G401.6 (cell line): Measurements from ENCODE around the gene C1QTNF8.

ENCODE experiments used
- FAIRE-seq: peaks from 2 replicates; lab custom pipeline; 2012; peaks lifted over from hg19 to GRCh38; lab: Jason Lieb, UNC

C1QTNF8 gene

DNA sequence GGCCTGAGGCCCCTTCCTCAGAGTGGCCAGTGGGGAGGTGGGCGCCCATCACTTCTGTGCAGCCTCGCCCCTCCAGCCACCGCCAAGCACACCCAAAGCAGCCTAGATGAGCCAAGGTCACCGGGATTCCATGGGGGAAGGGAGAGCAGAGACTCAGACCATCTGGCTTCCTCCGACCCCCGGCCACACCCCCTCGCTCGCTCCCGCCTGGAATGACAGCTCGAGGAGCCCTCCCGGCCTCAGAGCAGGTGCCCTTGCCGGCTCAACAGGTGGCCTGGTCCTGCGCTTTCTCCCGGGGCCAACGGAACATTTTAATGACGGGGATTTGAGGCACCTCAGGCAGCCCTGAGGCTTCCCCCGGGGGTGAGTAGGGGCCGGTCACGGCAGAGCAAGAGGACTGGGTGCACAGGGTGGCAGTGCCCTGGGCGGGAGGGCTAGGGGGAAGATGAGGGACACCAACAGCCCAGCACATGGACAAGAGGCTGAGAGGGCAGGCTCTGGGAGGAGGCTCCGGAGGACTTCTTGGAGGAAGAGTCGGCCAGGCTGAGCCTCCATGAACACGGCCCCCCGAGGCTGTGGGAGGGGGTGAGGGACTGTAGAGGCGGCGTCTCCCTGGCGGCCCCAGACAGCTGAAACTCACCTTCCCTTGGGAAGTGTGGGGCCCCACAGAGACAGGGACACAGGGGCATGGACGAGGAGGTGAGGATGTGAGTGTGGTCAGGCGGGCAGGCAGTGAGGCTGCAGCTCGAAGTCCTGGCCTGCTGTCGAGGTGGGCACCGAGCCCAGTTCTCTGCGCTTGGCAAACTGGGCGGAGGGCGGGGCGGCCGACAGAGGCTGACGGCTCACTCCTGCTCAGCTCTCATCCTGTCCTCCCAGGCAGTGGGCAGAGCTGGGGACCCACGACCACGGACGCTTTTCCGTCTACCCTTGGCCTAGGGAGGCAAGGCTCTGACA, 12.5 kb upstream of the C1QTNF8 start:
- FAIRE-seq: no peak

DNA sequence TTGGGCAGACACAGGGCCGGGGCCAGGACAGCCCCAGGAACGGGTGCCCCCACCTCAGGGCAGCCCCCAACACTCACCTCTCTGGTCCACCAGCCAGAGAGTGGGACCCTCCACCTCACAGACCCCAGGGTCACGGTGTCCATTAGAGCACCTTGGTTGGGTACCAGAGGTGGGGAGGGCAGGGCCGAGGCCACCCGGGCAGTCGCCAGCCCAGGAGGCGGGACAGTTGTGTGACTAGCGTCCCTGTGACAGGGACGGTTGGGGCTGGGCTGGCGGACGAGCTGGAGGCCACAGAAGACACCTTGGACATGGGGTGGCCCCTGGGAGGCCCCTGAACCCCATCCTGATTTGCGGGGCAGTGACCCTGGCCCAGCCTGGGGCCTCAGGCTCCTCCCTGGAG, 11.7 kb upstream of the C1QTNF8 start:
- FAIRE-seq: no peak

DNA sequence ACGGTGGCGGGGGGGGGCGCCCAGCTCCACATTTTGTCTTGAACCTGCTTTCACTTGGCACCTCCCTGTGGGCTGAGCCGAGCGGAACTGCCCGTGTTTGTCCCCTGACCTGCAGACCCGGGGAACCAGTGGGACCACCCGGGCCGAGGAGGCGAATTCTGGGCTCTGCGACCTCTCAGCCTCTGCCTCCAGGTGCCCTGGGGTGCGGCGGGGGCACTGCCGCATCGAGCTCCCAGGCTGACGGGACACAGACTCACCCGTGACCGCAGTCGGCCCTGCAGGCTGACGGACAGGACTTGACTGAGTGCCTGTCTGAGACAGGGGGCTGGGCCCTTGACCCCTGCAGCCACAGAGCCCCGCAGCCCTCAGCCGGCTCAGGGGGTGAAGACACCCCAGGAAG, 11.1 kb upstream of the C1QTNF8 start:
- no peak for FAIRE-seq

DNA sequence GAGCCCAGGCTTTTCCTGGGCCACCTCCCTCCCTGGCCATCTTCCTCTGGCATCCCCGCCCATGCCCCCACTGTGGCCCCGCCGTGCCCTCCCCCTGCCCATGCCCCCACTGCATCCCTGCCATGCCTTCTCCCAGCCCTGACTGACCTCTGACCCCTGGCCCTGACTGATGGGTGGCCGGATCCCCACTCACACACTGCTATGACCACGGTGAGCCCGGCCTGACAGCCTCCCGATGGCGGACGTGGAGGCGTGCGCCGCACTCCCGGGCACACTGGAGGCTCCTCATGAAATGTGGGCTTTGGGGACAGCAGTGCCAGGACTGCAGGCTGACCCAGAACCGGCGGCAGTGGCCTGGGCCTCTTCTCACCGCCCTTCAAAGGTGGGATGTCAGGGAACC, 10.6 kb upstream of the C1QTNF8 start:
- FAIRE-seq: no peak

DNA sequence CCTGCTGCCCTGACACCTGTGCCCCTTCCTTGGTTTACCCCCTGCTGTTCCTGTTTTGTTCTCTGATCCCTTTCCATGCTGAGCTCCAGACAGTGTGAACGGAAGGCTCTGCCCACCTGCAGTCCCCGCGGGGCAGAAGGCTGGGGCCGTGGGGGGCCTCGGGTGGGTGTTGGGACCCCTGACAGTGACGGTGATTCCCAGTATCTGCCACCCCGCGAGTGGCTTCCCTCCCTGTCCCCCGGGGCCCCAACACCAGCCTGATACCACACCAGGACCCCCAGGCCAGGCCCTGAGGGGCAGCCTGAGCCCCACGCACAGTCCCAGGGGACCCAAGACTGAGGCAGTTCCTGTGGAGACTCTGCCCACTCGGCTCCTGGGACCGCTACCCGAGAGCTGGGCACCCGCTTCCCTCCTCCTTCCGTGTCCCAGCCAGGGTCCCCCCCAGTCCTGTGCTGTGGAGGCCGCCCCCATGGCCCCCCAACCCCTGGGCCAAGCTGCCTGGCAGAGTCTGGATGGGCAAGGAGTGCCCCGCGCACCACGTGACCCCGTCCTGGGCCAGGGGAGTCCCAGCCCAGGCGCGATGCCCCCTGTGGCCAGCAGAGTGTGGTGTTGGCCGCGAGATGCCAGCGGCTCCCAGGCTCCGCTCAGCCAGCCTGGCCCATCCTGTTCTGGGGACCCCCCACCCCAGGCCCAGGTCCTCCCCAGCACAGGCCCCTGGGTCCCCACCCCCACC, 10.0 kb upstream of the C1QTNF8 start:
- FAIRE-seq: no peak

DNA sequence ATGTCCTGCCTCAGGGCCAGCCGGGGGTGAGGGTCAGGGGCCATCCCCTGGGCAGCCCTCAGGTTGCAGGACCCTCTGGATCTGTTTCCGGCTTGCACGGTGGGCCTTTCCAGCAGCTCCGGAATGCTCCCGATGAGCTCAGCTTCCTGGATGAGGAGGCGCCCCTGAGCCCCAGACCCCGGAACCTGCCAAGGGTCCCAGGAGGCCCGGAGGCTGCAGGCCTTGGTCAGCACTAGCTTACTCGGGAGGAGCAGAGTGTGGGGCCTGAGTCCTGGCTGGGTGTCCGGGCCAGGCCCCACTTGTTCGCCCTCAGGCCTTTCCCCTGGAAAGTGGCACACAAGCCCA, 7.6 kb upstream of the C1QTNF8 start:
- FAIRE-seq: no peak

DNA sequence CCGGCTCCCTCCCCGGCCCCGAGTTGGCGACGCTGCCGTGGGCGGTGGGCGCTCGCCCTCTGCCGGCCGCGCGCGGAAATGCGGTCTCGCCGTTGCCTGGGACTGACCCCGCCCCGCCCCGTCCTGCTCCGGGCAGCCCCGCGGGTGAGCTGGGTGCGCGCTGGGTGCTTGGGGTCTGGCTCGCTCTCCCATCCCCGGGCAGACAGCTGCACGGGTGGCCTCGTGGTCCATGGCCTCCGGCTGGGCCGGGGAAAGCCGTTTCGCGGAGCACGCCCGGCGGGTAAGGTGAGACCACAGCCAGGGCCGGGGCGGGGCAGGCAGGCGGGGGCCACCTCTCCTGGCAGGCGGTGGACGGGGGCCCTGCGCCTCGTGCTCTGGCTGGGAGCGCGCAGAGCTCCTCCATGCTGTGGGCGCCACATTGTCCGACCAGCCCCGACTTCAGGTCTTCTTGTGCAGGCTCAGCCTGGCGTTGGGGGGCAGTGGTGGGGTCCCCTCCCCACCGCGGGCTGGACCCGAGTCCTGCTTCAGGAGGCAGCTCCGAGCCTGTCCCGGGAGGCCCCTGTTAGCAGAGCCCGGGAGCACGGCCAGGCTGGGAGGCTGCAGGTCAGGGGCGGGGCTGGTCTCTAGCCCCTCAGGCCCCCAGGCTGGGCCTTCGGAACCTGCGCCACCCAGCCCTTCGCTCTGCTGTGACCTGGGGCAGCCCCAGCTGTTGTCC, 7.0 kb upstream of the C1QTNF8 start:
- no peak for FAIRE-seq

DNA sequence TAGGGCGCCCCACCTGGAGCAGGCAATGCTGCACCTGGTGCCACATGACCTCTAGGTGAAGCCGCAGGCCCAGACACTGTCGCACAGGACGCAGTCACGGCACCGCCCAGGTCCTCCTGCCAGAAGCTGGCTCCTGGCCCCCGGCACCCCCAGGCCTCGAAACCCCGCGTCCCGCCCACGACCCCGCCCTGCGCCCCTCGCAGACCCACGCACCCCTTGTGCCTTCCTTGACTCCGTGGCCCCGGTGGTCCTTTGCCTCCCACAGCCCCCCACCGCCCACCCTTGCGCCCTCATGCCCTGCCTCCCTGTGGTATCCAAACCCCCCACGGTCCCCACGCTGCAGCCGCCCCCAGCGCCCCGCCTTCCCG, 6.3 kb upstream of the C1QTNF8 start:
- FAIRE-seq: no peak

DNA sequence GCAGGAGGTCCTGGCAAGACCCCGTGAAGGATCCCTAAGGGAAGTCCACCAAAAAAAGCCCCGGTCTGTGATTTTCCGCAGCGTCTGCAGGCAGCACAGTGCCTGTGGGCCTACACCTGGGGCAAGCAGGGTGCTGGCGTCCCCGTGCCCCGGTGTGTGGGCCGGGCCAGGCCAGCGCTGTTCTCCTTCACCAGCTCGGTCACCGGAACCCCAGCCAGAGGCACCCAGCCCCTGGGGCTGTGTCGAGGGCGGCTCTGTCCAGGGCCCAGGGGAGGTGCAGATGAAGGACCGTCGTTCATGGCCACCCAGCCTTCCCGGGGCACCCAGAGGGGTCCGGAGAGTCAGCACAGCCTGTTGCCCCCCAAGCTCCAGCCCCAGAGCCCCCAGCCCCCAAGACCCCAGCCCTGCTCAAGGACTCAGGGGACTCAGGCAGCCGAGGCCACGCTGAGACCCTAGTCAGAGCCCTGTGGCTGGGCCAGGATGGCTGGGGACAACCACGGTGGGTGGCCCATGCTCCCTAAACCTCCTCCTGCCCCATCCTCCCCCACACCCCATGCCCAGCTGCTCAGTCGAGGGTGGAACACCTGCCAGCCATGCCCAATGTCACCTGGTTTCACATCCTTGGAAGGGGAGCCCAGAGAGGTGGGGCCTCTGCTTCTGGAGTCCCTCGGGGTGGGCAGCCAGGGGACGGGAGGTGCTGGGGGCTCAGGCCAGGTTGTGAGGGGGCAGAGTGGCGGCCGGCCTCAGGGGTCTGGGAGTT, 5.7 kb upstream of the C1QTNF8 start:
- FAIRE-seq: no peak

DNA sequence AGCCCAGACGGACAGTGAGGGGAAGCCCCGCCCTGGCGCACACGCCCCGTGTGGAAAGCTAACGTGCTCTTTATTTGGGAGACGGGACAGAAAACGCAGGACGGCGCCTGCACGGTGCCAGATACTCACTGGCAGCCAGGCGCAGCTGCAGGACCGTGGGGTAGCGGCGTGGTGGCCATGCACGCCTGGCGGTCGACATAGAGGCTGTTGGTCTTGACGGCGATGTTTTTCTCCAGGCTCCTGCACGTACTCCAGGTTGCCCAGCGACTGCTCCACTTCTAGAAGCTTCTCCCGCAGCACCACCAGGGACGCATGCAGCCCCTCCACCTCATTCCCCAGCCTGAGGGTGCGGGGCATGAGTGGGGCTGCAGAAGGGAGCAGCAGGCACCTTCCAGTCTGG, 5.1 kb upstream of the C1QTNF8 start:
- FAIRE-seq: no peak

DNA sequence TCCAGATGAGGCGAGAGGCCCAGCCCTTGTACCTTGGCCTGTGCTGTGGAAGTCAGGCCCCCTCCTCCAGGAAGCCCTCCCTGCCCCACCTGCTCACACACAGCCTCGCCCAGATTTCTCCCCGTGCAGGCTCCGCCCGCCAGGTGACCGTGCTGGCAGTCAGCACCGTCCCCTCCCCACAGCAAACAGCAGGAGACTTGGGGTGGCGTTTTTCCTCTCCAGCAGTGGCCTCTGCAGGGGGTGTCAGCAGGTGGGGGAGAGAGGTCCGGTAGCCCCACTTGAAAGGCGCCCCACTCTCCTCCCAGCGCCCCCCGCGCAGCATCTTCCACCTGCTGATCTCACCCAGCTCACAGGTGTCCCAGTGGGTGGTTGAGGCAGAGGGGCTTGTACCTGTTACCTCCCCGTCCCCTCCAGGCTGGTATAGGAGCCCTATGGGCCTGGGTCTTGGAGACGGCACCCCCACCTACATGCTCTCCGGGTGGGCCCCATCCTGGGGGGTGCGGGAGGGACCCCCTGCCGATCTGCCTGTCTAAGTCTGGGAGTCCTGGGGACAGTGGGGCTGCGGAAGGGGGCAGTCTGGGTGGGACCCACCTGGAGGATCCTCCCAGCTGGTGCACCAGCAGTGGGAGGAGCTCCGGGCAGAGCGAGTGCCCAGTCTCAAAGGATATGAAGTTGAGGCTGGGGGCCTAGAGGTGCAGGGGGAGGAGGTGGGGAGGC, 4.2 kb upstream of the C1QTNF8 start:
- no peak for FAIRE-seq

DNA sequence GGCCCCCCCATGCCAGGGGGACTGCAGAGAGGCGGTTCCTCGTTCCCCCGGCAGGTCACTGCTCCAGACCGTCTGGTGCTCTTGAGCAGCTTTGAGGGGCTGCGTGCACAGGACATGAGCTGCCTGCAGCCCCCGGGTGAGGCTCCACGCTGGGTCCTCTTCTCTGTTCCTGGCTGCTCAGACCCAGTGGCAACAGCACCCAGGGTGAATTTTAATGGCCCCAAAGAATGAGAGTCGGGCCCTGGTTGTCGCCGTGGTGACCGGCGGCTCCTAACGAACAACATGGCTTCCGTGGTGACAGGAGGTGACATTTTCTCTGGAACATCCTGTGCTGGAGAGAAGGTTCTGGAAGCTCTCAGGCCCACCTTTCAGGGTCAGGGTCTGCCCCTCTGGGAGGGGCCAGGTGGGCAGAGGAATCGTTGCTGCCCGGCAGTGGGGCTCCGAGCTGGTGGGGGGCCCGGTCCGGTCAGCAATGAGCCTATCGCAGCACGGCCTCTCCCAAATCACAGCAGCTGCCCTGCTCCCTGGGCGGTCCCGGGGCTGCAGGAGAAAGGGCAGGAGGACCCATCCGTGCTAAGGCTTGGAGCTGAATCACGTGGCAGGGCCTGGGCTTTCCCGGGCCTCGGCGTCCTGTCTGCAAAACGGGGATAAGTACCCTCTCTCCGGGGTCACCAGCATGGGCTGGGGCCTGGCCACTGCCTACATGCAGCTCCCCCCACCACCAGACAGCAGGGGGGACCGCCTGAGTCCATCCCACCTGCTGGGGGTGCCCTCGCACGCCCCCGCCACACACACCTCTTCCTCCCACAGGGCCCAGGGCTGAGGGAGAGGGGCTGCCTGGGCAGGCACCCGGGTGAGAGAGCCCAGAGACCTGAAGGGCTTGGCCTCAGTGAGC, 3.4 kb upstream of the C1QTNF8 start:
- FAIRE-seq: no peak

DNA sequence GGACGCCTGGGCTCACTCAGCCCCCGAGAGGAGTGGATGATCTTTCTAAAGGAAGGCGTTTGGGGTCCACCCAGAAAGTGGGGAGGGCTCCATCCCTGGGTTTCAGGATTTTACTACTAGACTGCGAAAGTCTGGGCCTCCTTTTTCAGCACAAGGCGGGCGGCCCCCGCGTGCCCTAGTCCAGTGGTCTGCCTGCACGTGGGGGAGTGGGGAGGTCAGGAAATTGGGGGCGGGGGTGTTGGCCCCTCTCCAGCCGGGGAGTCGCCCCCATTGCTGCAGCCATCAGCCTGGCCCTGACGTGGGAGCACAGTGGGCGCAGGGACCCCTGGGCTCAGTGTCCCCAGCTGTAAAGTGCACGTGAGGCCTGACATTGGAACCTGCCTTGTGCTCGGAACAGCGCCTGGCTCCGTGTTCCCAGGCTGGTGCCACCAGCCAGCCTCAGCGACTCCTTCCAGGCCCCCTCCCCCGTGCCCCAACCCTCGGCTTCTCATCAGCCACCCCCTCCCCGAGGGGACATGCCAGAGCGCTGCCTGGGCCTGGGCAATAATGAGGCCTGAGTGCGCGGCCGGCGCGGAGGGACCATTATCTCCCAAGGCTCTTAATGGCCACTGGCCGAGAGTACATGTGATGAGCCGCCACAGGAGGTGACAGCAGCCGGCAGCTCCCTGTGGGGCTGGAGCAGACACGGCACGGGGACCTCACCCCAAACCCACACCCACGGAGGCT, 2.4 kb upstream of the C1QTNF8 start:
- no peak for FAIRE-seq

DNA sequence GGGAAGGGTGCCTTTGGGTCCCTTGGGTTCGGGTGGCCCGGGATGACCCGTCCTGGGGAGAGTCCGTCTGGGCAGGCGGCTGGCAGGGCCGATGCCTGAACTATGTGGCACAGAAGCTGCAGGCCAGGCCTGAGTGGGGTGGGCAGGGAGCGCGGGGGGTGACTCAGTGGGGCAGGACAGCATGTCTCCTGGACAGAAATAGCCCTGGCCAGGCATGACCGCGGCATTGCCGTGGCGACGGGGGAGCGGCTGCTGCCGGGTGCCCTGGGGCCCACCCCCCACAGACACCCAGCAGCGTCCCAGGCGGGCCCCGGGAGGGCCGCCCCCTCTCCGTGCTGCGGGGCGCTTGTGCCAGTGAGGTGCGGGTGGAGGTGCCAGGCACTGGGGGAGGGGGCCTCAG, 1.8 kb upstream of the C1QTNF8 start:
- FAIRE-seq: no peak

DNA sequence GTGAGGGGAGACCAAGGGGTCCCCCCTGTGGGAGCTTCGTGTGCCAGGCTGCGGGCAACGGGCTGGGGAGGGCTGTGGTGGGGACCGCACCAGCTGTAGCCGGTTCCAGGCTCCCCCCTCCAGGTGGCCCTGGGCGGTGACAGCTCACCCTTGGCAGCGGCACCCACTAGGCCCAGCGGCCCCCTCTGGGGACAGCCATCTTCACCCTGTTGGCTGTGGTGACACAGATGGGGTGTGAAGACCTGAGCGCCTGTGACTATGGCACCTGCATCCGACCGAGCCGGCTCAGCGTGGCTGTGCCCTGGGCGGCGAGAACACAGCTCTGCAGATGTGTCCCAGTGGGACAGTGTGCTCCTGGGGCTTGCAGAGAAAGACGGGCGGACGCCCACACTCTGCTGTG, 1.1 kb upstream of the C1QTNF8 start:
- no peak for FAIRE-seq

DNA sequence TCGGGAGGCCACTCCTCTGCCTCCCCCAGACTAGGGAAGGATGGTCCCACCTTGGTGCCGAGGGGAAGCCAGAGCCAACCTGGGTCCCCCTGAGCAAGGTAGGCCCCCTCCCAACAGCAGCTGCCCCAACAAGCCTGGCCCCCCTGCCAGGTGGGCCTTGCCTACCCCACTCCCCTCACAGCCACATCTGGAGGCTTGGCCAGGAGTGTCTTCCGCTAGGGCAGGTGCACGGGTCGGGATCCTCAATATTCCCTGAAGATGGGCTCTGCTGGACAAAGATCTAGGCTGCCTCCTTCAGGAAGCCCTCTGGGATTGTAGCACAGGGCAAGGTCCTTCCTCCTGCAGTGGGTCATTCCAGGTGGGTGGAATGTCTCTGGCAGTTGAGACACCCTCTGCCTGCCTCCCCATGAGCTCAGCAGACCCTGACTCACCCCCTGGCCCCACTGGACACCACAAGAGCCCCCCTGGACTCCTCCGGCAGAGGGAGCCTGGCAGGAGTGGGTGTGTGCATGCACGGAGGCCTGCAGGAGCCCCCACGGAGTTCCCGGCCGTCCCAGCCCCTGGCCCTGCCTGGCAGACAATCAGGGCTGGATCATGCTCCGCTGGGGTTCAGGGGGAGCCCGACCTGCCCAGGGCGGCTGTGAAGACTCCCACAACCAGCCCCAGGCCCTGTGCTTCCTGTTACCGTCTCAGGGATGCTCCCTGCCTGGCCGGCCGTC, 435 bp downstream of the C1QTNF8 start:
- FAIRE-seq: no peak

DNA sequence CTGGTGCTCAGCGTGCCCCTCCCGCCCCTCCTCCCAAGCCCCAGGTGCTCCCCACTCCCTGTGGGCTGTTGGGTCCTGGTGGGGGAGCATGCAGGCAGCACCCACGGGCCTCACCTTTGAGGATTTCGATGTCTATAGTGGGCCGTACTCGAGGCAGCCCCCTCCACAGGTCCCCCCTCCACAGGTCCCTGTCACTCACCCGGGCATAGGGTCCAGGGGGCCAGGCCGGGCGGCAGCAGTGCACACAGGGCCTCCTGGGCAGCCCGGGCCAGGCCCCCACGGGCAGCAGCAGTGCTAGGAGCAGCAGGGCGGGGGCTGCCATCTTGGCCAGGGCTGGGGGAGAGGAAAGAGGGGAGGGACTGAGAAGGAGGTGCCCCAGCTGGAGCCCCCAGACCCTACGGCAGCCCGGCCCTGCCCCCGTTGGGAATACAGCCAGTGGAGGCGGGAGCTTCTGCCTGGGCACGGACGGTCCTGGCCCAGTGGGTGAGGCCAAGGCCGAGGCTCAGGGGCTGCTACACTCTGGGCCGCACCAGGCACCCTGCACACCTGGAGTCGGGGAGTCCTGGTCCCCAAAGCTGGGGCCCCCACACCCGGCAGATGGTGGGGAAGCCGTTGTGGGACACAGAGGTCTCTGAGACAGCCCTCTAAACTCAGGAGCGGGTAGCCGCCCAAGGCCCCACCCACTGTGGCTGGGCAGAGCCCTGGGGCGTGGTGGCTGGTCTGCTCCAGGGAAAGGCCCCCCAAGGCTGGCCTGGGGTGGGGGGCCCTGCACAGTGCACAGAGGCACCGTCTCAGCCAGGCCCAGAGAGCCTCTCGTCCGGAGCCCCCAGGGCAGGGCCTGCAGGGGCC, 1.2 kb downstream of the C1QTNF8 start:
- FAIRE-seq: no peak

DNA sequence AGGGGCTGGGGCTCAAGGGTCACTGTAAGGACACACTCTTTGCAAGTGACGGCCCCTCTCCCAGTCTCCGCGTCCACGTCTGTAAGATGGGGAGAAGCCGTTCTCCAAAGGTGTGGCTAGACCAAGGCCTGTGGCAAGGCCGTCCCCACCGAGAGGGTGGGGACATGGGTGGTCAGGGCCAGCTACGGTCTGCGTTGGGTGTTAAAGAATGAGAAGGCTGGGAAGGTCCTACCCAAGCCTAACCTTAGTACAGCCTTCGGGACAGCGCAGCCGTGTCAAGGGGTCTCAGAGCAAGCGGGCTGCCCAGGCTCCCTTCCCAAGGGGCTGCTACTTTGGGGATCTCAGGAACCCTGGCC, 1.9 kb downstream of the C1QTNF8 start:
- peak; percentile 82 for FAIRE-seq
